MM.1S (cell line): ENCODE measurements around the gene ZNF236.
"Not testable (repeated sequence)": the region's sequence is repeated elsewhere in the genome, so short reads cannot be mapped to it uniquely, and the experiment has no call there.

Experiments
- DNase-seq: peaks from one replicate; pipeline ENCODE4 v3.0.0-alpha.2; 2015
- H2AFZ ChIP-seq: fragments of 300-600 bp; sonication (generic); 2 replicates; pipeline ENCODE4 v1.6.0; 2016; ENCODE audit warnings: antibody characterized with exemption, low read length
- H3F3A ChIP-seq: fragments of 300-600 bp; sonication (generic); 2 replicates; pipeline ENCODE4 v1.6.1; 2016; ENCODE audit warnings: mild to moderate bottlenecking, antibody characterized with exemption, low read length, moderate library complexity, mixed read lengths; ENCODE audit not compliant: insufficient read depth
- H3K27ac ChIP-seq: fragments of 300-600 bp; sonication (generic); 2 replicates; pipeline ENCODE4 v1.5.1; 2016; ENCODE audit warnings: mild to moderate bottlenecking, low read length
- H3K27me3 ChIP-seq: fragments of 300-600 bp; sonication (generic); replicated peaks from 2 replicates; pipeline ENCODE4 v1.6.0; 2016; ENCODE audit warnings: low read length; ENCODE audit not compliant: insufficient read depth
- H3K36me3 ChIP-seq: fragments of 300-600 bp; sonication (generic); replicated peaks from 2 replicates; pipeline ENCODE4 v1.6.1; 2016; ENCODE audit warnings: mild to moderate bottlenecking, low read length, mixed read lengths; ENCODE audit not compliant: insufficient read depth
- H3K4me1 ChIP-seq: fragments of 300-600 bp; sonication (generic); 2 replicates; pipeline ENCODE4 v1.6.1; 2016; ENCODE audit warnings: low read length, mixed read lengths
- H3K4me2 ChIP-seq: fragments of 300-600 bp; sonication (generic); 2 replicates; pipeline ENCODE4 v1.6.0; 2016; ENCODE audit warnings: low read depth, low read length
- H3K4me3 ChIP-seq: fragments of 300-600 bp; sonication (generic); 2 replicates; pipeline ENCODE4 v1.5.1; 2016; ENCODE audit warnings: low read length, mixed read lengths
- H3K79me2 ChIP-seq: fragments of 300-600 bp; sonication (generic); 2 replicates; pipeline ENCODE4 v1.6.1; 2016; ENCODE audit warnings: mixed run types, low read length, mixed read lengths
- H3K9ac ChIP-seq: fragments of 300-600 bp; sonication (generic); 2 replicates; pipeline ENCODE4 v1.6.1; 2016; ENCODE audit warnings: low read length, mixed read lengths
- H3K9me2 ChIP-seq: fragments of 300-600 bp; sonication (generic); replicated peaks from 2 replicates; pipeline ENCODE4 v1.6.1; 2016; ENCODE audit warnings: mild to moderate bottlenecking, low read length, mixed read lengths; ENCODE audit not compliant: insufficient read depth
- H3K9me3 ChIP-seq: fragments of 300-600 bp; sonication (generic); replicated peaks from 2 replicates; pipeline ENCODE4 v1.6.1; 2016; ENCODE audit warnings: mild to moderate bottlenecking, low read length, mixed read lengths; ENCODE audit not compliant: insufficient read depth
- H4K20me1 ChIP-seq: fragments of 300-600 bp; sonication (generic); 2 replicates; pipeline ENCODE4 v1.6.1; 2016; ENCODE audit warnings: mild to moderate bottlenecking, low read length, moderate library complexity, mixed read lengths; ENCODE audit not compliant: insufficient read depth
- EZH2 ChIP-seq: fragments of 300-600 bp; sonication (generic); optimal IDR thresholded peaks from 2 replicates; pipeline ENCODE3; 2017; ENCODE audit warnings: low read depth, mild to moderate bottlenecking, antibody characterized with exemption, low read length, mixed read lengths
- EZH2phosphoT487 ChIP-seq: fragments of 300-600 bp; sonication (generic); IDR thresholded peaks from 2 replicates; pipeline ENCODE4 v1.6.1; 2018; ENCODE audit warnings: antibody characterized with exemption, low read length
- TF ChIP-seq, protein P1 (sequence below): fragments of 300-600 bp; sonication (generic); IDR thresholded peaks from 2 replicates; pipeline ENCODE4 v1.5.1; 2016; ENCODE audit warnings: antibody characterized with exemption, low read length, mixed read lengths

The ZNF236 gene

DNA sequence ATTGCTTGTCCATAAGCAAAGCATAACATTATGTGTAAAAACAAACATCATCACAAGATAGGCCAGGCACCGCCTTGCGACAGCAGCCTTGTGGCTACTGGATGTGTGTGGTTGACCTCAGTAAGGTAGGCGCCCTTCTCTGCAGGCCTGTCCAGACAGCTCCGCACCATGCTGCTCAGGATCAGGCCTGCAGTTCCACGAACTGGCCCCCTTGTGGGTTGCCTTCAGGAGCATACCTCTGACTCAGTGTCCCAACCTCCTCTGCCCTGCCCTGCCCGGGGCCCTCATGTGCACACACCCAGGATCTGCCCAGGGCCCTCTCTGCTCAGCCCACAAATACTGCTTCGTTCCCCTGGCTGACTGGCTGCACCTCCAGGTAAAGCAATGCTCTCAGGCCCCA lies 16.1 kb upstream of the ZNF236 start:
- Histone ChIP-seq H3K4me3 (no peak overlapping the region), H3K9ac (no peak overlapping the region), H3F3A (no peaks in the 10 kb centered on the region), H3K27me3 (no peaks in the 10 kb centered on the region), H3K79me2 (no peaks in the 10 kb centered on the region), H3K9me2 (no peaks in the 10 kb centered on the region), H2AFZ (no peak overlapping the region), H3K9me3 (no peaks in the 10 kb centered on the region), H3K36me3 (no peaks in the 10 kb centered on the region), H4K20me1 (no peaks in the 10 kb centered on the region), H3K4me2 (no peak overlapping the region), H3K27ac (no peak overlapping the region), H3K4me1 (no peaks in the 10 kb centered on the region)
- no peak for DNase-seq
- TF ChIP-seq, protein P1, sequence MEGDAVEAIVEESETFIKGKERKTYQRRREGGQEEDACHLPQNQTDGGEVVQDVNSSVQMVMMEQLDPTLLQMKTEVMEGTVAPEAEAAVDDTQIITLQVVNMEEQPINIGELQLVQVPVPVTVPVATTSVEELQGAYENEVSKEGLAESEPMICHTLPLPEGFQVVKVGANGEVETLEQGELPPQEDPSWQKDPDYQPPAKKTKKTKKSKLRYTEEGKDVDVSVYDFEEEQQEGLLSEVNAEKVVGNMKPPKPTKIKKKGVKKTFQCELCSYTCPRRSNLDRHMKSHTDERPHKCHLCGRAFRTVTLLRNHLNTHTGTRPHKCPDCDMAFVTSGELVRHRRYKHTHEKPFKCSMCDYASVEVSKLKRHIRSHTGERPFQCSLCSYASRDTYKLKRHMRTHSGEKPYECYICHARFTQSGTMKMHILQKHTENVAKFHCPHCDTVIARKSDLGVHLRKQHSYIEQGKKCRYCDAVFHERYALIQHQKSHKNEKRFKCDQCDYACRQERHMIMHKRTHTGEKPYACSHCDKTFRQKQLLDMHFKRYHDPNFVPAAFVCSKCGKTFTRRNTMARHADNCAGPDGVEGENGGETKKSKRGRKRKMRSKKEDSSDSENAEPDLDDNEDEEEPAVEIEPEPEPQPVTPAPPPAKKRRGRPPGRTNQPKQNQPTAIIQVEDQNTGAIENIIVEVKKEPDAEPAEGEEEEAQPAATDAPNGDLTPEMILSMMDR, result no peak
- no peak for TF ChIP-seq EZH2phosphoT487
- no peak for TF ChIP-seq EZH2

DNA sequence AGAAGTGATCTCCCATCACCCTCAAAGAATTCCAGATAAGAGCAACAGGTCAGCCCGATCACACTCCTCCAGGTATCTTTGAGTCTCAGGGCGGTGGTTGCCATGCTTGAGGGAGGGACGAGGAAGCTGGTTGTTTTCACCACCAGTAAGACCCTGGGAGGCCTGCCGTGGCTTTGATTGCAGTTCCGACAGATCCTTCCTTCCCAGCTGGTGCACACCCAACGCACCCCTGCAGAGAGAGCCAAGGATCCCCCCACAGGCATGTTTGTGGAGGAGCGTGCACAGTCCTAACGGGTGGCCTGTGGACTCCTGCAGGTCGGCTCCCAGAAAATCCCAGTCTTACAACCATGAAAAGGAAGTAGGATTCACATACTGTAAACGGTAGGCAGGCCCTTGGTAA lies 13.8 kb upstream of the ZNF236 start:
- no peak overlapping the region for H3K4me3 ChIP-seq
- DNase-seq, result no peak
- no peaks in the 10 kb centered on the region for H3K9me2 ChIP-seq
- H3K4me2 ChIP-seq, result no peak overlapping the region
- H3K27ac ChIP-seq, result no peak overlapping the region
- H4K20me1 ChIP-seq, result no peaks in the 10 kb centered on the region
- H3K9me3 ChIP-seq, result no peaks in the 10 kb centered on the region
- H2AFZ ChIP-seq, result no peak overlapping the region
- H3K4me1 ChIP-seq, result no peaks in the 10 kb centered on the region
- H3K36me3 ChIP-seq, result no peaks in the 10 kb centered on the region
- H3K27me3 ChIP-seq, result no peaks in the 10 kb centered on the region
- no peak for TF ChIP-seq EZH2
- TF ChIP-seq, protein P1, result no peak
- TF ChIP-seq EZH2phosphoT487, result no peak
- no peaks in the 10 kb centered on the region for H3K79me2 ChIP-seq
- H3F3A ChIP-seq, result no peaks in the 10 kb centered on the region
- no peak overlapping the region for H3K9ac ChIP-seq

DNA sequence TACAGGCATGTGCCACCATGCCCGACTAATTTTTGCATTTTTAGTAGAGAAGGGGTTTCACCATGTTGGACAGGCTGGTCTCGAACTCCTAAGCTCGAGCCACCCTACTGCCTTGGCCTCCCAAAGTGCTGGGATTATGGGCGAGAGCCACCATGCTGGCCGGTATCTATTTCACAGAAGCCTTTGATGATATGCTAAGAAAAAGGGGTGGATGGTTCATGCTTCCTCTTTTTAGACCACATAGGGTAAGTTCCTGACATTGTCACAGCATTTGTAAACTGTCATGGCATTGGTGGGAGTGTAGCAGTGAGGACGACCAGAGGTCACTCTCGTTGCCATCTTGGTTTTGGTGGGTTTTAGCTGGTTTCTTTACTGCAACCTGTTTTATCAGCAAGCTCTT lies 10.8 kb upstream of the ZNF236 start:
- H3K9ac ChIP-seq, DNase-seq, H3K4me3 ChIP-seq, H3K79me2 ChIP-seq, H3K4me2 ChIP-seq, H3K27me3 ChIP-seq, H3K27ac ChIP-seq, H3K36me3 ChIP-seq, H3K4me1 ChIP-seq, H3K9me3 ChIP-seq, H2AFZ ChIP-seq, H4K20me1 ChIP-seq, H3F3A ChIP-seq, H3K9me2 ChIP-seq: not testable (repeated sequence)

DNA sequence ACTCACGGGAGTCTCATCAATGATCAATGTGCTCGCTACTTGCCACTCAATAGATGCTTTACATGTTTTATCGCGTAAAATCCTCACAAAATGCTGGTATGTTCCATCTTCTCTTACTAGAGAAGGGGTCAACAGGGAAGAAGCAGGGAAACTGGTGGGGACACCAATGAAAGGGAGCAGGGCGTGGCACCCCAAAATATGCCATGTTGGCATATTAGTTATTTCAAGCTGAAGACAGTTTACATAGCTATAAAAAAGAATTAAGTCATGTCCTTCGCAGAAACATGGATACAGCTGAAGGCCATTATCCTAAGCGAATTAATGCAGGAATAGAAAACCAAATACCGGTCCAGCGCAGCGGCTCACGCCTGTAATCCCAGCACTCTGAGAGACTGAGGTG lies 8.1 kb upstream of the ZNF236 start:
- Histone ChIP-seq H3K4me1 (no peaks in the 10 kb centered on the region), H4K20me1 (no peaks in the 10 kb centered on the region), H3K9me2 (no peaks in the 10 kb centered on the region), H2AFZ (no peak overlapping the region), H3K4me3 (no peak overlapping the region), H3K4me2 (no peak overlapping the region), H3K9me3 (no peaks in the 10 kb centered on the region), H3F3A (no peaks in the 10 kb centered on the region), H3K9ac (no peak overlapping the region), H3K79me2 (peaks cover 11% of the 10 kb centered on the region), H3K27me3 (no peaks in the 10 kb centered on the region), H3K27ac (no peak overlapping the region), H3K36me3 (no peaks in the 10 kb centered on the region)
- no peak for TF ChIP-seq EZH2
- TF ChIP-seq, protein P1, result no peak
- TF ChIP-seq EZH2phosphoT487, result no peak
- DNase-seq, result no peak
